Hematopoietic multipotent progenitor cell (in vitro differentiated cells): ENCODE data around the gene STPG1. TPM values are rescaled to one million over a fixed set of nuclear protein-coding genes. Genes with fewer than 3 reads are reported as not detected.

Source experiments
- DNase-seq, 3 donors: peaks; one replicate each; pipeline ENCODE4 v3.0.0-alpha.2; 2011 to 2015; ENCODE audit warnings: low read depth in 2 of 3, low spot score in 2 of 3
- total RNA-seq: library from RNA; depleted of rRNA; stranded (reverse); fragments of >200 nt; gene quantifications from one replicate; pipeline ENCODE4 v1.2.3, GENCODE V29; 2012

Gene STPG1
- total RNA-seq, 1 donor = 3.5 TPM

DNA sequence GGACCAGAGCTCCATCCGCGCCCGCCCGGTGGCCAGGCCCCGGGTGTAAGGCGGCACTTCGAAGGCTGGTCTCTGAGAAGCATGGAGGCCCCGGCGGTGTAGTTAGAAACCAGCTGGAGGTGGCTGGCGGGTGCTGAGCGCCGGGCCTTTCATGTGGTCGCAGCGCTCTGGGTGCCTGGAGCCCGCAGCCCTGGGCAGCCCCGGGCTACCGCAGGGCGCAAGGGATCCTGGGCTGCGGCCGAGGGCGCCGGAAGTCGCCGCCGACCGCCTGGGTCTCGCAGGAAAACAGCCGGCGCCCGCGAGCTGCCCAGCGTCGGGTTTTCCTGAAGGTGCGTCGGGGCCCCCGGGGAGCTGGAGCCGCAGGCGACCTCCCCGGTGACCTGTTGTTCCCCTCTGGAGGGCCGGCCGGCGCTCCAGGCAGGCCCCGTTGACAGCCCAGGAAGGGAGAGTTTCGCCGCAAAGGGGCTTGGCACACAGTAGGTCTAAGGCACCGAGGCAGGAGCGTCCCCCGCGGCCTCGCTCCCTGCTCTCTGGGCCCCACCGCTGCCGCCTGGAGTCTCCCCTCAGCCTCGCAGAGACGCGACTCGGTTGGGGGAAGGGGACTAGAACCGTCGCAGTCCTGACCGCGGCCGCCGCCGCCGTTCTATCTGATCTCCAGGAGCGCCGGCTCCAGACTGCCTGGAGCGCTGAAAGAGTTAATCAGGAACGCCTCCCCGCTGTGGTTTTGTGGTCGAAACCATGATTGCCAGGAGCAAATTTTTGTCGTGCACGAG lies 91.7 kb downstream of the STPG1 start:
- peak; percentile 49 to 87 (median 79) for DNase-seq

DNA sequence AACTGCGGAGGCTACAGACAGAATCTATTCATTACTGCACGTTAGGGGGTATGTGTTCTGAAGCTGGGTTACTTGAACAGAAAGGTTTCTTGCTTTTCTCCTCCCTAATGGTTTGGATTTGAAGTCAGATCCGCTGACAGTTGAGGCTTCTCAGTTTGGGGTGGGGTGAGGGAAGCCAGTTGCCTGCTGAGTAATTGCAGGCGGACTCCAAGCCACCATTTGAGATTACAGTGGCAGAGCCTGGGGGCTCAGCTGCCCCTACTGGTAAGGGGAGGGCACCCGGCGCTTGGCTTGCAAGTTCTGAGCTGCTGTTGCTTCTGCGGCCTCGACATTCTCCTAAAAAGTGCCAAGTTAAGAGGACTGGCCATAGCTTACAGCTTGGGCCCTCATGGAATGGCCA lies 92.5 kb downstream of the STPG1 start:
- DNase-seq = peak in 1 of 3 donors; percentile 15

DNA sequence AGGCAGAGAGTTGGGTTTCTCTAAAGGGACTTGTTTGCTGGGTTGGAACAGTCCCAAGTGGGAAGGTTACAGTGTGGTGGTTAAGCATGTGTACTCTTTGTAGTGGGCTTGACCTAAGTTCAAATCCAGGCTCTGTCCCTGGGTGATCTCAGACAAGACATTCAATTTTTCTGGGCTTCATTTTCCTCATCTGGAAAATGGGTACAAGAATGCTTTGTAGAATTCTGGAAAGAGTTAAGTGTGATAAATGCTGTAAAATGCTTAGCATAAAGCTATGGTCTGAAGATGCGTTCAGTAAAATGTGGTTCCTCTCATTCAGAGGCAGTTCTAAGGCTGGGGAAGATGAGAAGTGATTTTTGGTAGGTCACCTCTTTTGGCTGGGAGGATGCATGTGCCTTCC lies 93.6 kb downstream of the STPG1 start:
- DNase-seq = no peak

DNA sequence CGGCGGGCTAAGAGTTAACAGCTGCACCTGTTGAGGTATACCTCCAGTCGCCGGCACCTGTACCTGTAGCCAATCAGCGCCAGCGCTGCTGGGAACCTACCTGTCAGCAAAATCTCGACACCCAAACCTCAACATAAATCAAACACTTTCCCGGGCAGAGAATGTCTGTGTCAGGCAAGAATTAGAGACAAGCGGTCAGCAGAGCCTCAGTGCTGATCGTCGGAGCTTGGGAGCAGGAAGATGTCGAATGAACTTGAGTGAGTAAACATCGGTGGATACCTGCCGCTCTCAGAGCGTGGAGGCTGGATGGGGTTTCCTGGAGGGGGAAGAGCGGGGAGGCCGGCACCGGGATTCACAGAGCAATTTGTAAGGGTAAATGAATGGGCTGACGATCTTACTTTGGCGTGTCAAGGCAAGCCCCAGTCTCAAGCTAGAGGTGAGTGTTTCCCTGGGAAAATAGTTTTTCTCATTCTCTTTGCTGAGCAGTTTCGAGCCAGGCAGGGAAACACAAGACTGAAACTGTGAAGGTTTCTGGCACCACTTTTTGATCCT lies 94.2 kb downstream of the STPG1 start, which contains the start of gene GRHL3:
GRHL3 (plus strand) TSS at position 46 of the 552 bp plus-strand sequence; CDS start at position 241, 195 bp downstream.
- no peak for DNase-seq

DNA sequence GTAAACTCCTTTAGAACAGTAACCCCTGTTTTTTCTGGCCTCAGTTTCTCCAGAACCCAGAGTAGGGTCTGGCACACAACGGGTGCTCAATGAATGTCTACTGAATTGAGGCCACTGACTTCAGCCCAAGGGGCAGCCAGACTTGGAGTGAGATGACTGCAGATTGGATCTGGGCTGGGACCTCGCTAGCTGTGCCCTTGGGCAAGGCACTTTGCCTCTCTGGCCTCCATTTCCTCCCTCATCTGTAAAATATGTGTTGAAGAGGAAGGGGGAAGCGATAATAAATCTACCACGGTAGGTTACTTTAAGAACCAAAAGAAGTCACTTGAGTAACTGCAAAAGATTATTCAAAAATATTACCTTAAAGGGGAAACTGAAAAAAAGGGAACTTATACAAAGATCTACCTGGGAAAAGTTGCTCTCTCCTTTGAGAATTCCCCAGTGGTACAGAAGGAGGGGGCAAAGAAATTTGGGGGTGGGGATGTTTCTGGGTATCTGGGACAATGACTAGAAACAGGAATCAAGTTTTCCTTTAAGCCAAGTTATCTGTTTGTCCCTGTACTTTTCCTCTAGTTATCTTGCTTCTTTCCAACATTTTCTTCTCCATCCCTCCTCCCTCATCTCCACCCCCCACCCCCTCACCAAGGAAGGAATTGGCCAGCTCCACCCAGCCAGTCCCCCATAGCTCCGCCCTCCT lies 94.8 kb downstream of the STPG1 start:
- peak in 1 of 3 donors; percentile 29 for DNase-seq

DNA sequence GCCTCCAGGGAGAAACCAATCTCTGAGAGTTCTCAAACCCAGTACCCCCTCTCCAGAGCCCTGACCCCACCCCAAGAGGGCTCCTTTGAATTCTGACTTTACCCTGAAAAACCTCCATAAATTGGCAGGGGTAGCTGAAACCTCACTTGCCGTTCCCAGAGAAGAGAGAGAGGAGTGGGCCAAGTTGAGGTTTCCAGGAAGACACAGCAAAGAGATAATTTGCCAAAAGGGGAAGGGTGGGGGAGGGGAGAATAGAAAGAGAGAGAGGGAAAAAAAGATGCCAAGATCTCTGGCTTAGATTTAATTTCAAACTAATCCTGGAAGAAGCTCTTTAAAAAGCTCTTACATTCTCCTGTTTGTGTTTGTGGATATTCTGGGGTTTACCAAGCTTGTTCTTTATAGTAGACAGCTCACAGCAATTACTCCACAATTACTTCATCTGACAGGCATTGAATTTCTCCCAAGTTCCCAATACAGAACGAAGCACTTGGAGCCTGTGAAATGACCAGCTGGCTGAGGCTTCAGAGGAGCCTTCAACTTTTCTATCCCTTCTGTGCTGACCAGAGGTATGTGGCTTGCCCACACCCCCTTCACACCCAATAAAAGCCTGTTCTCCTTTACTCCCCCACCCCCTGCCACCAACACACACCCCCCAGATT lies 95.5 kb downstream of the STPG1 start:
- DNase-seq = no peak

DNA sequence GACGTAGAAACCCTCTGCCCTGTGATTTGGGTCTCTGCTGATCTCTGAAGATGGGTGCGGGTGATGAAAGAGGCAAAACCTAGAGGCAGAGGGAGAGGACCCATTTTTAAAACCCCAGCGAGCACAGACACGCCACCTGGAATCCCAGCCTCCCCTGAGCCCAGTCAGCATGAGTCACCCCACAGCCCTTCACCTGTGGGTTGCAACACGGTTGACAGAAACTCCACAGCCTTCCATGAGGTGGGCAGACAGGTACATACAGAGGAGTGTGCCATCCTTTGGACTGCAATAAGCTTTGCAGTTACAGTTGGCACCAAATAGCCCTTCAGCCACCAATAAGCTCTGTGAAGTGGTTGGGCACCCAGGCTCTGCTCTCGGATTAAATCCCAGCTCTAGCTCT lies 96.5 kb downstream of the STPG1 start:
- no peak for DNase-seq

DNA sequence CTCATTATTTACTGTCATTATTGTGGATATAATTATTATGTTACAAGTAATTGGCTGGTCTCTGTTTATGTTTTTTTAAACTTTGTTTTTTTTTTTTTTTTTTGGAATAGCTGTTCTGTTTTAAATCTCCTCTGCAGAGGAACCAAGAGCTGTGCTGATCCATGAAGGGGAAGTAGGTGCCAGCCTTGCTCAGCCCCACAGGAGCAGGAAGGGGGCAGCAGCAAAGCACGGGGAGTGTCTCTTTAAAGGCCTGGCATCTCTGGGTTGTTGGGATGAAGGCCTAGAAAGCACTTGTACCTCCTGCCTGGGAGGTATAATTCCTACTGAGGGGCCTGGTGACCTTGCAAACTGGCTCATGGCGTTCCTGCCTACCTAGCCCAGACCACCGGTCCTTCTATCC lies 96.9 kb downstream of the STPG1 start:
- no peak for DNase-seq

DNA sequence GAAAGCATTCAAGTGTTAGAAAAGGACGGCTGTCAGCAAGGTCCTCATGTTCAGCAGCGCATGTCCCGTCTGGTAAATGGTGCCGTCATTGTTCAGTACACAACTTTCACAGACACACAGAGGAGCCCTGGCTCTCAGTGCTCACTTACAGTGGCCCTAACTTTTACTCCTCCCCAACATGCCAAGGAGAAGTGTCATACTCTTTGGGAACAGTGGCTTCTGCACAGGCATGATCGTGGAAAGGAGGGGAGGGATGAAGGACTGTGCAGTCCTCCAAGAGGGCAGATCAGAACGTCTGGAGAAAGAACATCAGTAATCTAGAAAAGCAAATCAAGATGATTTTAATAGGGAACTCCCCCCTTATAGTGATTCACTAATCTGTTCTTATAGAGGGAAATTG lies 98.2 kb downstream of the STPG1 start:
- no peak for DNase-seq

DNA sequence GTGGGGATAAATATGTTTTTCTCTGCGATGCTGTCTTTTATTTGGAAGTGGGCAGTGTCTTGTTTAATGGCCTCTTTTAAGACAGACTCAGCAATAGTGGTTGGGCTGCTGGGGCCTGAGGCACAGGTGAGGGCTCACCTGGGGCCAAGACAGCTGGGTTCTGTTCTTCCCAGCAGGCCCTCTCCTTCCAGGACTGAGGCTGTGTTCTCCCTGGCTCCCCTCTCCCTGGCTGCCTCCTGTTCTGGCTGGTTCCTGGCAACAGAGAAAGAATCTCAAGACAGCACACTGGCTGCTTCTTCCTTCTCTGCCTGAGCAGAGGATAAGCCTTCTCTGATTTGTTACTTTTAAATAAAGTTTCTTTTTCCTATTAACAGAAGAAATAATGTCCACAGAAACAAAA lies 101.8 kb downstream of the STPG1 start:
- no peak for DNase-seq

DNA sequence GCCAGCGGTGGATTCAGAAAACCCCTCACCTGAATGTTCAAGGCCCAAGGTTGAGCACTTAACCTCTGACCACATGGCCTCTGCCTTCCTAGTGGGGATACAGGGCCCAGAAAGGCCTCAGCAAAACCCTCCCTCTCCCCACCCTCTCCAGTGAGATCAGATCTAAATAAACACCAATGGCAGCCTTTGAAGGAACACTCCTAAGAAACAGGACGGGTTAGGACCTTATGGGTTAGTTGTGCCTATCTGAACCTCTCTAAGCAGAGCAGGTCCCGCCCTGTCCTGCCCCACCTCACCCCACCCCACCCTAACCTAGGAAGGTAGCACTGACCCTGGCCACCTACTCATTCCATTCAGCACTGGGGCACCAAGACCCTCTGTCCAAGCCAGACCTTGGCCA lies 102.3 kb downstream of the STPG1 start:
- DNase-seq = no peak

DNA sequence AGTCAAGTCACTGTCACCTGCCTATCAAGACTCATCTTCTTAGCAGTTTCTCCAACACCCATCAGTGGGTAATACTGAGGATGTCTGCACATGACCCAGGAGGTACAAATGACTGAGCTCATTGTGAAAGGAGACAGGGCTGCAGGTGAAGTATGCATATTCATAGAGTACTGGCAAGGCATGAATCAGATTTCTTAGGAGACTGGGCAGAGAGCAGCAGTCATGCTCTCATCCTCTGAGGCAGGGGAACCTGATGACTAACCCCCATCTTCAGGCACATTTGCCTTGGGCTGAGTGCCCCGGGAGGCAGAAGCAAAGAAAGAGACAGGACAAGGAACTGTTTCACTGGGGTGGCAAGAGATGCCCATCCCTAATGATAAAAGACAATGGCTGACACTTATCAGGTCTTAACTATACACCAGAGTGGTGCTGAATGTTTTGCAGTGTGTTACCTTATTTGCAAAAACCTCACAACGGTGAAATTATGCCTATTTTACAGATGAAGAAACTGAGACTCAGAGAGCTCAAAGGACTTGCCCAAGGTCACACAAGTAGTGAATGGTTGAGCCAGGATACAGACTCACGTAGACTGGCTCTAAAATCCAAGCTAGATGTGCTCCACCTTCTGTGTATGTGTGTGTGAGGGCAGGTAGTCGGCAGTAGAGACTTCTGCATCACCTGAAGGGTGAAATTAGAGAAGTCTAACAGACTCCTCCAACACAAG lies 103.7 kb downstream of the STPG1 start:
- DNase-seq = no peak

DNA sequence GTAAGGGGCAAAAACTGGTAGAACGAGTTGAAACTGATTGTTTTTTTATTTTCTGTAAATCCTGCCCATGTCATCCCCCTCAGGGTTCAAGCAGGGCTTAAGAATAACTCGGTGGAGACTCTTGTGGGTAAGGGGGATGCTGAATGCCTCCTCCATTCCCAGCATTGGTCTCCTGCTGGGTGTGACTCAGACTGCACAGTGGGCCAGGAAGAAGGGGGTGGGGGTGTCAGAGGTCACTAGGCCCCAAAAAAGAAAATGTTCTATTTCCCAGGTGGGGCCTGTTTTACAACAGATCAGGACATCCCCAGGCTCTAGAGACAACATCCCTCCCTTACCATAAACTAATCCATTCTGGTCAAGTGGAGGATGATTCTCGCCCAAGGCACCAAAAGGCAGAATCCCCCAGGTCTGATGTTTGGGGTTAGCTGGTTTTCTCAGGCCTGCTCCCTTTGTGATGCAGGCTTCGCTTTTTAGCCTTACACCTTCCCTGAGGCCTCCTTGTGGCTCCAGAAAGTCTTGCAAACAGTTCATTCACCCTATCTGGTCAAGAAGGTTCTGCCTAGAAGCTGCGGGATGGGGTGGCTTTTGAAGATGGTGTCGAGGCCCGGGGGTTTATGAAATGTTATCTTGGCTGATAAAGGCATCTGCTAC lies 105.1 kb downstream of the STPG1 start:
- DNase-seq = no peak

Other genes with a start within 250 kb of the STPG1 start
- under 0.01 TPM for gene IFNLR1, start 226.5 kb downstream of the STPG1 start, total RNA-seq
- gene GRHL3, start 94.4 kb downstream of the STPG1 start, total RNA-seq = not detected
- 48.7 TPM for gene NIPAL3, start 2.0 kb upstream of the STPG1 start, total RNA-seq
- gene RCAN3, start 89.1 kb upstream of the STPG1 start, total RNA-seq = 11.6 TPM
- gene NCMAP, start 142.3 kb upstream of the STPG1 start, total RNA-seq = under 0.01 TPM
- 32.6 TPM for gene SRRM1, start 229.5 kb upstream of the STPG1 start, total RNA-seq